HG02588 (cell line): ENCODE results near the gene ZFR.

Experiments used
- ATAC-seq: cut with Tn5 transposase; IDR thresholded peaks from one replicate; pipeline ENCODE4 v1.9.1; 2021; ENCODE audit warnings: mild to moderate bottlenecking, moderate library complexity; ENCODE audit not compliant: unreplicated experiment

ZFR gene

DNA sequence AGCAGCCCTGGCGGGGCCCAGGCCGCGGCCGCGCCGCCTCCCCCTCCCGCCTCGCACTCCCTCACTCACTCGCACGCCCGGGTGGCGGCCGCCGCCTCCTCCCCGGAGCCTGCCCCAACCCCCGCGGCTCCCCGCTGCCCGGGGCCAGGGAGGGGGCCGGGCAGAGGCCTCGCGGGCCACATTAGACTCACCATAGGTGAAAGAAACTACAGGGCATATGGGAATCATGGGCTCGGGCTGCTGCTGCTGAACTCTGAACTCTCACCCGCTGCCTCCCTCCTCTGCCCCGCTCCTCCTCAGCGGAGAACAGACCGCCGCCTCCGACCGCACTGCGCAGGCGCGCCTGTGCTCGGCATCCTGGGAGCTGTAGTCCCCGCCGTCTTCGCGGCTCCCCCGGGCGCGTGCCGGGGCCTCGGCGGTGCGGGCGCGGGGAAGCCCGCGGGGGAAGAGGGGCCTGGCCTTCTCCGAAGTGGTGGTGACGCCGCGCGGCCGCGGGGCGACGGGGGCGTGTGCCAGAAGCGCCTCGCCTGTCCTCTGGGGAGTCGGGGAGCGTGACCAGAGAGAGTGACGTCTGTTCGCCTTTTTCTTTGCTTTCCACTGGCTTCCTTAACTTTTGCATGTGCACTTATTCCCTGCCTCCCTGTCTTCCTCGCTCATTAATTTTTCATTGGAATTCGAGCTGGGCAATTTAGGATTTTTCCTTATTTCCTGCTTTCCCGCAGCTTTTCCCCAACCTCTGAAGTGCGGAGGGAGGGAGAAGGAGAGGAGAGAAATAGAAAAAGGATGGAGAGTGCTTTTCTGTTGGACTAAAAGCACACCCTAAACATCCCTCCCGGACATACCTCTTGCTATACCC lies at the start of gene ZFR:
Gene ZFR (minus strand): TSS at position 310 of the 856 bp plus-strand sequence. CDS start 82 bp downstream, at position 228.
- peak; percentile 81 for ATAC-seq

DNA sequence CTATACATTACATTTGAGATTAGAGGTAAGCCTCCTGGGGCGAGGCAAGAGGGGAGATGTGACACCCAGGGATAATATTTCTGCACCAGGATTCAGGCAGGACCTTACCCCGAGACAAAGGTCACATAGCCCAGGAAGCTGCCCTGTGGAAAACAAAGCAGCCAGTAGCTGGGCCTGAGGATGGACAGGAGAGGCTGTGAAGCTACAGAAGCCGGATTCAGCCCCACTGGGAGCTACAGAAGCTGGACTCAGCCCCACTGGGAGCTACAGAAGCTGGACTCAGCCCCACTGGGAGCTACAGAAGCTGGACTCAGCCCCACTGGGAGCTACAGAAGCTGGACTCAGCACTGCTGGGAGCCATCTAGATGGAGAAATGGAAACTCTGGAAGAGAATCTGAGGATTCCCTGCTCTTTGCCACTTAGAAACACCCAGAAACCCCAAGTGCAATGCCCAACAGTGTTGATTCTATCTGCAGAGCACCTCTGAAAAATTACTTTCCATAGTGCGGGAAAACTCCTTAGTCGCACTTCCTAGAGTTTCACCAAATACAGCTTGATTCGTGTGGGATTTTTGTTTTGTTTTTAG lies 46.5 kb upstream of the ZFR start:
- ATAC-seq = no peak

DNA sequence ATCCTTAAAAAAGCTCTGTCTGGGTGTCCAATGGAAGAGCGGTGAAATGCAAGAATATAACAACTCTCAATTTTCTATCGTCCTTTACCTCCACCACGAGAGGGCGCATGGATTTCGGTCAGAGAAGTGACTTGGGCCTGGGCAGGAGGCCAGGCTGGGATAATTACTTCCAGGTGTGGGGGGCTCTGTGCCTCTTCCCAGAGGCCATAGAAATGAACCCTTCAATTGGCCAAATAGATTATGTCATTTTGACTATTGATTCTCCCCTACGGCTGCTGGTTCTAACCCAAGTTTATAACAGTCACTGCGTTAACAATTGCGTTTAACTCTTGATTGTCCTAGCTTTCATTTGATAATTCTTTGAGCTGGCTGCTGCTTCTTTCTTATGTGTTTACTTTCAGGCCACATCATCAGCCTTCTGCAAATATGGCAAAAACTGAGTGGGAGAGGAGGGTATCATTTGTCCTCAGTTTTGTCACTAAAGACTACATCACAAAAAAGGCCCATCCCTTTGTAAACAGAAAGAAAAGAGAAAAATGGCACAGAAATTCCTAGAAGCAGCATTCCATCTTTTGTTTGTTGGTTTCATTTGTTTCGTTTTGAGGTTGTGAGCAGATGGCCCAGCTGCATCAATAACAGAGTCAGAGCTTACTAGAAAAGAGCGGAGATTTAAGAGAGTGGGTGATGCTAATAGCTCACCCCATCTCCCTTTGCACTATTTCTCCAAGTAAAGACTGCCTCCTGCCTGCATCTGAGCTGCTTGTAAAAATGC lies 45.4 kb upstream of the ZFR start:
- ATAC-seq = no peak

DNA sequence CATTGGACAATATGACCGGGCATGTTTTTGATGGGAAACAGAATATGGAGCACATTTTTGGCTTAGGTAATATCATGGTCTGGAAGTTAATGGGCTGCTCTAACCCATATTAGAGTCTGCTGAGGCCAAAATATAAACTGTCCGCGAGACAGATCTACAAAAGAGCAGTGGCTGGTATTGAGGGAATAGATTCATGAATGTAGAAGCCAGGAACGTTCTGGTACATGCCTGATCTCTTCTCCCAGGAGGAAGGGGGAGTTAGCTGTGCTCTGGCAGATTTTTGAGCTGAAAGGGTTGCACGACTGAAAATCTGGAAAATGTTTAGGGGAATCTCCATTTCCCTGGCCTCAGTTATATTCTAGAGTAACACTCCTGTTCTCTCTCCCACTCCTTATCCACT lies 42.9 kb upstream of the ZFR start:
- no peak for ATAC-seq

DNA sequence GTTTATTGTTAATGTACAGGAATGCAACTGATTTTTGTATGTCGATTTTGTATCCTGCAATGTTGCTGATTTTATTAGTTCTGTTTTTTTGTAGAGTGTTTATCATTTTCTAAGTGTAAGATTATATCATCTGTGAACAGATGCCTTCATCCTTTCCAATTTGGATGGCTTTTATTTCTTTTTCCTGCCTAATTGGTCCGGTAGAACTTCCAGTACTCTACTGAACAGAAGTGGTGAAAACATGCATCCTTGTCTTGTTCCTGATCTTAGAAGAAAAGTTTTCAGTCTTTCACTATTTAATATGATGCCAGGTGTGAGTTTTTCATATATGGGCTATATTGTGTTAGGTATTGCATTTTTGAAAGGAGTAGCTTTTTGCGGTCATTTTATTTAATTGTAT lies 42.5 kb upstream of the ZFR start:
- ATAC-seq = no peak

DNA sequence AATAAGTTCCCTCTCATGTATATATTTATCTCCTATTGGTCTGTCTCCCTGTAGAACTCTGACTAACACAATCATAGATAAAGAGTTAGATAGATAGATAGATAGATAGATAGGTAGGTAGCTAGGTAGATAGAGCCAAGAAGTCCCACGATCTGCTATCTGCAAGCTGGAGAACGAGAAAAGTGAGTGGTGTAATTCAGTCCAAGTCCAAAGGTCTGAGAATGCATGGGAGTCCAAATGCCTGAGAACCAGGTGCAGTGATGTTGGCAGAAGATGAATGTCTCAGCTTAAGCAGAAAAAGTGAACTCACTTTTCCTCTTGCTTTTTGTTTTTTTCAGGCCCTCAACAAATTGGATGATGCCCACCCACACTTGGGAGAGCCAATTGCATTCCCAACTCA lies 37.7 kb upstream of the ZFR start:
- ATAC-seq = no peak

DNA sequence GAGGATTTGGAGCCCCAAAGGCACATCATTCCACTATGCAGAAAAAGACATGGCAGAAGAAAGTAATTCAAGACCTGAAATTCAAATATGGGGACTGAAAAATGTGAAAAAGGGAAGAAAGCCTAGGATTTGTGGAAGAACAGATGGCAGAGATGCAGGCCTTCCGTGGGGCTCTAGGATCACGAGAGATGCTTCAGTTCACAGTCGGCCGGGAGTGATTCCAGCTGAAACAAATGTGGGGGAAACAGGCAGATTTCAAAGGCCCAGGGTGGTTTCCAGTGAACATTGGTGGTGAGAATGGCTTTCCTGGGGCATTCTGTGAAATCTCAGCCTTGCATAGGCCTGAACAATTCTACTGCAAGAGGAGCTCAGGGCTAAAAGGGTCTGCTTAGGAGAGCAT lies 34.6 kb upstream of the ZFR start:
- no peak for ATAC-seq

DNA sequence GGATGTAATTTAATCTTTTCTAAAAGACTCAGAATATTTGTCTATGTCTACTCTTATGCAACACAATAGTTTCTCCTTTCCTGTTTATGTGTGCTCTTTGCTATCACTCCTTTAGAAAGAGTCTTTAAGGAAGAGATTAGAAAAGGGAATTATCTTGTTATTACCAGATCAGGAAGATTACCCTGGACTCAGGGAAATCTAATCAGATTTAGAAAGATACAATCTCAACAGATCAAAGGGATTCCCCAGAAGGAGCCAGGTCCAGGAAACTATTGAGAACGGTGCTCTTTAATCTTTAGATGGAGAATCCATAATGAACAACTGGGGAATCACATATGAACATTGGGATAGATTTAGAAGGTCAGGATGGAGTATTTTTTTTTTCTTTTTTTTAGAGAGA lies 32.4 kb upstream of the ZFR start:
- ATAC-seq = no peak

DNA sequence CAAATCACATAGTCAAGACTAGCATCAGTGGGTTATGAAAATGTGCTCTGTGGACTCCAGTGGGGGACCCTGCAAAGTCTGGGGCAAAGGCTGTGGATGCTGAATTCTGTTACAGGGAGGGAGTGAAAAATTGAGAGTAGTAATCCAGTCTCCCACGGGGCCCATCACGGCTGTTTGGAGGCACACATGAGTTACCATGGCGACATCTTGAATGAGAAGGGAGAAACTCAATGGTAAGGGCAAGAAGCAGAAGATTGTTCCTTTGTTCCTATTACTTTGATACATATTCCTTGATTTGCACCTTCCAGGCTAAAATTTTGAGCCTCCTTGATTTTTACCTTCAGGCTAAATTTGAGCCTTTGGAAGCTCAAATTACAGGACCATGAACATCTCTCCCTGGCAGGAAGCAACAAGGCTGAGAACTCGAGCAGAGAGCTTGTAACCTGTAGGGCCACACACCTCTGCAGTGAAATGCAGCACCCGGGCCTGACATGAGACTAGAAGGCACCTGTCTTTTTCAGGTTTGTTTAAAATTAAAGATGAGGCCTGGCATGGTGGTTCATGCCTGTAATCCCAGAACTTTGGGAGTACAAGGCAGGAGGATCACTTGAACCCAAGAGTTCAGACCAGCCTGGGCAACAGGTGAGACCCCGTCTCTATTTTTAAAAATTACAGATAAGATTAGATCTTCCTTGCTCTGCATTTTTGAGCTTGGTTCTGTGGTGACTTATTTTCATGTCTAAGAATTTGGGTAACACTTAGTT lies 31.0 kb upstream of the ZFR start:
- ATAC-seq = no peak

DNA sequence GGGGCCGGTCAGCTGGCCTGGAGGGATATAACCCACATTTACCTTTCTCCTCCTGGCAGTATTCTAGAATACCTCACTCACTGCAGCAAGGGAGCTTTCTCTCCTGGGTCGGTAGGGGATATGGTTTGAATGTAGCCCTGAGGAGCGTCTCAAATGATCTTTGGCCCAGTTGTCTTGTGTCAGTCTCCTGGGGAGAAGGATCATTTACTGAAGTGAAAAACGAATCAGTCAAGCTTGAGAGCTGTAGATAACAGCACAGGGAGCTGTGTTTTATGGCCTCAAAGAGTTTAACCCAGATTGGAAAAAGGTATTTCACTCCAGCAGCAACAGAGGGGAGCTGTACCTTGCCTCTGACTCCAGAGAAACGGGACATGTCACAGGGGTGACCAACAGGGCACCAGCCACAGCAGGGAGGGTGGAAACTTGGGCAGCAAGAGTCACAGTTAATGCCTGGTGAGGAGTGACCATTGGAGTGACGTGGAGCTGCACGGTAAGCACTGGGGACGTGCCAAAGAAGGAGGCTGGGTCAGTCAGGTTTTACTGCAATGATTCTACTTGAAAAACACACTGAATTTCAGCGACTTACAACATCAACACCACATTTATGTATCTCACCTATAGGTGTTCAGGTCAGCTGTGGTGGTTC lies 29.8 kb upstream of the ZFR start:
- no peak for ATAC-seq

DNA sequence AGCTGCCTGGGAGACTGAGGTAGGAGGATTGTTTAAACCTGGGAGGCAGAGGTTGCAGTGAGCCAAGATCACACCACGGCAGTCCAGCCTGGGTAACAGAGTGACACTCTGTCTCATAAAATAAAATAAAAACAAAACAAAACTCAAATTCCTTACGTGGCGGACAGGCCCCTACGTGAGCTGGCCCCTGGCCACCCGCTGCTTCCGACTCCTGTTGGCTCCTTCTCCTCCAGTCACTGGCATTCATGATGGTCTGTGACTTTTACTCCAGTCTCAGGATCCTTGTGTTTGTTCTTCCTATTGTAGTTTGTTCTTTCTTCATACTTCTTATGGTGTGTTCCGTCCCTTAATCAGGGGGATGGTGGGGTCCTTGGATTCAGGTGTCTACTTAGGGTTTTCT lies 28.5 kb upstream of the ZFR start:
- ATAC-seq = no peak

DNA sequence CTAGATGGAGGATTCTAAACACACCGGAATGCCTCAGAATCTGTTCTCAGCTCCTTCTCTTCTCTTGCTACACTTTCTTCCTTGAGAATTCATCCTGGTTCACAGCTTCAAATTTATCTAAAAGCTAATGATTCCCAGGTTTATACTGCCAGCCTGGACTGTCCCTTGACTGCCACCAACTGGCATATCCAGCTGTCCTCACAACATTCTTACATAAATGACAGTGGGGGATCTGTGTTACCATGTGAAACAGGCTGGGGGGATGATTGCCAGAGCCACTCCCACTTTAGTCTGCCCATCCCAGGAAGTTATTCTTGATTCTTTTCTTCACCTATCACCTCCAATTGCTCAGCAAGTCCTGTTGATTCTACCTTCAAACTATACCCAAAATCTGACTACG lies 27.2 kb upstream of the ZFR start:
- ATAC-seq = no peak

DNA sequence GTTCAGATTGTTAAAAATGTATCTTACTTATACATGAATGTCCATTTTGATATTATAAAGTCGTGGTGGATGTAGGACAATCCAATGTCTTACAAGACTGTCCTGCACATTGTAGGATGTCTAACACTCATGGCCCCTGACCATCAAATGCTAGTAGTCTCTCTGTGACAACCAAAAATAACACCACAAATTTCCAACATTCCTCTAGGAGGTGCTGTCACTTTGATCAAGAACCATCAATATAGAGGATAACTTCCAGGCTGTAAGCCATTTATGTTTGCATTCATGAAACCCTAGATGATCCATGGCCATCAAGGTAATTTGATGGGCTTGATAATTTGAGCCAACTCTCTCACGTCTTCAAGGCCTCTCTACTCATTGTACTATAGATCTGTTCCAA lies 20.5 kb upstream of the ZFR start:
- ATAC-seq = no peak

DNA sequence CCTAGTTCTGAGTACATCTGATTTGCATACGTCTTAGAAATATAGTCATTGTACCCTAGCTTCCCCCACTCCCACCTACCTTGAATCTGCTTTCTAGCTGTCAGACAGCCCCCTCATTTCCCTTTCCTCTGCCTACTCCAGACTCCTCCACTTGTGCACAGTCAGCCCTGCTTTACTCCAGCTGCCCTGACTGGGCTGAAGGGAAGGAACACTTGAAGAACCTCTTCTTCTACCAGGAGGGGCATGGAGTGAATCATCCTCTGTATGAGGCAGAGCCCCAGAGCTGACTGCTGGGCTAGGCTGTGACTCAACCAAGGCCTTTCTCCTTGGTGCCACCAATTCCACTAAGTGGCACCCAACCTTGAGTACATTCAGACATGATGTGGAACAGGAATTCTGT lies 18.1 kb upstream of the ZFR start:
- ATAC-seq = no peak

DNA sequence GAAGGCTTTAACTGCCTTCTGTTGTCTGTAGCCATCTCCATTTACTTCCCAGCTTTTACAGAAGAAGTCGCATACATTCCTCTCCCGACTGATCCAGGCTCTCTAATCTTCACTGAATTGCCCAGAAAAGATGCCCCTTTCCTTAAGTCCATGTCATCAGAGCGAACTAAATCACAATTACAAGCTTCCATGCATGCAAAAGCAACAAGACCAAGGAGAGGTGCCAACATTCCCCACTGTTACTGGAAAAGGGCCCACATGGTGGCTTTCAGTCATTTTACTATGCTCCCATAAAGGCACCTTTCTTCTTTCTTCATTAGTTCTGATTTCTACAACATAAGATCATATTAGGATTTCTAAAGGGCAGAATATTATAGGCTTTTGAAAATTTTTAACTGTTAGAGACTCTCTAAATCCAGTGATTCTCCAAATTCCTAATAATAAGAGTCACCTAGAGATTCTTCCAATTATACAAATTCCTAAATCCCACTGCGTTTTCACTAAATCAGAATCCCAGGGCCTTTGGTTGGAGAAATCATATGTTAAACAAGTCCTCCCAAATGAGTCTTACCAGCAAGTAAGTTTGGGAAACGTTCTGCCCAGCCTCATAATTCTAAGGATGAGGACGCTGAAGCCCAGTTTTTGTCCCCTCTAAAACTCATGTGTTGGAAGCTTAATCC lies 17.0 kb upstream of the ZFR start:
- no peak for ATAC-seq

DNA sequence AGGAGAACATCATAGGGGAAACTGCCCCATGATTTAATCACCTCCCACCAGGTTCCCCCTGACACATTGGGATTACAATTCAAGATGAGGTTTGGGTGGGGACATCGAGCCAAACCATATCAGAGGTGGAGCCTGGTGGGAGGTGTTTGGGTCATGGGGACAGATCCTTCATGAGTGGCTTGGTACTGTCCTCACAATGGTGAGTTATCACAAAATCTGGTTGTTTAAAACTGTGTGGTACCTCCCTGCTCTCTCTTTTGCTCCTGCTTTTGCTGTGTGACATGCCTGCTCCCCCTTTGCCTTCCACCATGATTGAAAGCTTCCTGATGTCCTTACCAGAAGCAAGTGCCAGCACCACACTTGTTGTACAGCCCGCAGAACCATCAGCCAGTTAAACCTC lies 16.2 kb upstream of the ZFR start:
- no peak for ATAC-seq

DNA sequence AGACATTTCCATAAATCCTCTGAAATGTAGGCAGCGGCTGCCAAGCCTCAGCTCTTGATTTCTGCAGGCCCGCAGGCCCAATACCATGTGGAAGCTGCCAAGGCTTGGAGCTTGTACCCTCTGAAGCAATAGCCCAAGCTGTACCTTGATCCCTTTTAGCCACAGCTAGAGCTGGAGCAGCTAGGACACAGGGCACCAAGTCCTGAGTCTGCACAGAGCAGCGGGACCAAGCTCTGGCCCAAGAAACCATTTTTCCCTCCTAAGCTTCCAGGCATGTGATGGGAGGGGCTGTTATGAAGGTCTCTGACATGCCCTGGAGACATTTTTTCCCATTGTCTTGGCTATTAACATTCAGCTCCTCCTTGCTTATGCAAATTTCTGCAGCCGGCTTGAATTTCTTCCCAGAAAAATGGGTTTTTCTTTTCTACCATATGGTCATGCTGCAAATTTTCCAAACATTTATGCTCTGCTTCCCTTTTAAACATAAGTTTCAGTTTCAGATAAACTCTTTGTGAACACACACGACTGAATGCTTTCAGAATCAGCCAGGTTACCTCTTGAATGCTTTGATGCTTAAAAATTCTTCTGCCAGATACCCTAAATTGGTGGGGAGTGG lies 14.4 kb upstream of the ZFR start:
- ATAC-seq = no peak

DNA sequence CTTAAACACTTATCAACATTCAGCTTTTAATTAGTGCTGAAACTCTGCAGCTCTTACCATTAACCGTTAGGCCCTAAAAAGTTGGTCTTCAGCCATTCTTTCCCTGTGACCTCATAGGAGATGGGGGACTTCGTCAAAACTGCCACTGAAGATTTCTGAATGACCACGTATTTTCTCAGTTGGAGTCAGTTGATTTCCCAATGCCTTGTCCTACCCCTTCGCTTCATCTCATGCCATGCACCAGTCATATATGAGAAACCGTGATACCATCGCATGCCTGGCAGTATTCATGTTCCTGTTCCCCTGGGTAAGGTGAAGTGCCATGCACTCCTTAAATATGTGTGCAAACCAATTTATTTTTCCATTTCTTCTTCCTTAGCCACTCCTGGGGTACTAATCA lies 10.8 kb upstream of the ZFR start:
- no peak for ATAC-seq

DNA sequence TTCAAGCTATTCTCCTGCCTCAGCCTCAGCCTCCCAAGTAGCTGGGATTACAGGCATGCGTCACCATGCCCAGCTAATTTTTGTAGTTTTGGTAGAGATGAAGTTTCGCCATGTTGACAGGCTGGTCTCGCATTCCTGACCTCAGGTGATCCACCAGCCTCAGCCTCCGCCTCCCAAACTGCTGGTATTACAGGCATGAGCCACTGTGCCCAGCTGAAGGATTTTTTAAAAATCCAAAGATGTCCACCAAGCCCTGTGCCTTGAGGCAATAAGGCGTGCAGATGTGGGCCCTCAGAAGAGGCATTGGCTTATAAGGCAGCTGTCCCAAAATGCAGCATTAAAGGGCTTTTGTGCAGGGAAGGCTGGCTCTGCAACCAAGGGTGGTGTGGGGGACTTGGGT lies 10.3 kb upstream of the ZFR start:
- no peak for ATAC-seq

DNA sequence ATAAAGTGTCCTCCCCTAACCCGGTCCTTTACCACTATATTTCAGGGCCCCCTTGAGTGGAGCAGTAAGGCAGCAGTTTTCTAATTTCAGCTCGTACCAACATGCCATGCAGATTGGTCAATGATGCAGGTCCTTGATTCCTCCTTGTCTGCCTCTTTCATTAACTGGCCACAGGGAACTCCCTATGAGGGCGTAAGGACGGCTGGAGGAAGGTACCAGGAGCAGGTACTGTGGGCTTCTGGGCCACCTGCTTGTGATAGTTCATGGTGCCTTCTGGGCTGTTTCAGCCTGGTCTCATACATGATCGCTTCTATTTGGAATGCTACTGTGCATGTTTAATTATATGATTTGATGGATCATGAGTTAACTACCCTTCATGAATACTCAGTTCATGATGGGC lies 9.4 kb upstream of the ZFR start:
- ATAC-seq = no peak
